Endothelial cell (in vitro differentiated cells): ENCODE measurements around the gene PDK2. TPM values are rescaled to one million over a fixed set of nuclear protein-coding genes. Genes with fewer than 3 reads are reported as not detected.
A peak's percentile ranks its signal among the peaks of the same experiment; 100 is the strongest.

Source experiments
- DNase-seq: peaks from one replicate; pipeline ENCODE4 v3.0.0; 2021; ENCODE audit warnings: low spot score
- H3K27ac Mint-ChIP-seq: one replicate; pipeline ENCODE4 v1.8.0; 2021; ENCODE audit warnings: mixed read lengths, inconsistent platforms; ENCODE audit not compliant: unreplicated experiment
- H3K27me3 Mint-ChIP-seq: one replicate; pipeline ENCODE4 v1.8.0; 2021; ENCODE audit warnings: mild to moderate bottlenecking, moderate library complexity, mixed read lengths, inconsistent platforms; ENCODE audit not compliant: unreplicated experiment
- H3K36me3 Mint-ChIP-seq: one replicate; pipeline ENCODE4 v1.8.0; 2021; ENCODE audit warnings: mild to moderate bottlenecking, low read depth, mixed read lengths, inconsistent platforms; ENCODE audit not compliant: unreplicated experiment
- H3K4me1 Mint-ChIP-seq: one replicate; pipeline ENCODE4 v1.8.0; 2021; ENCODE audit warnings: mild to moderate bottlenecking, mixed read lengths, inconsistent platforms; ENCODE audit not compliant: unreplicated experiment
- H3K4me3 Mint-ChIP-seq: one replicate; pipeline ENCODE4 v1.8.0; 2021; ENCODE audit warnings: mild to moderate bottlenecking, mixed read lengths, inconsistent platforms; ENCODE audit not compliant: unreplicated experiment
- H3K9me3 Mint-ChIP-seq: one replicate; pipeline ENCODE4 v1.8.0; 2021; ENCODE audit warnings: mixed read lengths, inconsistent platforms; ENCODE audit not compliant: unreplicated experiment
- total RNA-seq: library from RNA; stranded (reverse); fragmentation: NEBNext Ultra II Directional; extraction: Animal tissue kit (Norgen Biotek cat#: 25700); gene quantifications from one replicate; pipeline ENCODE4 v1.2.1, GENCODE V29; 2021; ENCODE audit not compliant: unreplicated experiment
- TF ChIP-seq, protein P1 (sequence below): fragments of 200-600 bp; sonication (generic); IDR thresholded peaks from one replicate; pipeline ENCODE4 v1.5.0; 2021; ENCODE audit warnings: antibody characterized with exemption; ENCODE audit not compliant: unreplicated experiment

The PDK2 gene
- total RNA-seq, 1 donor from 2014 or later: 37.1 TPM

DNA sequence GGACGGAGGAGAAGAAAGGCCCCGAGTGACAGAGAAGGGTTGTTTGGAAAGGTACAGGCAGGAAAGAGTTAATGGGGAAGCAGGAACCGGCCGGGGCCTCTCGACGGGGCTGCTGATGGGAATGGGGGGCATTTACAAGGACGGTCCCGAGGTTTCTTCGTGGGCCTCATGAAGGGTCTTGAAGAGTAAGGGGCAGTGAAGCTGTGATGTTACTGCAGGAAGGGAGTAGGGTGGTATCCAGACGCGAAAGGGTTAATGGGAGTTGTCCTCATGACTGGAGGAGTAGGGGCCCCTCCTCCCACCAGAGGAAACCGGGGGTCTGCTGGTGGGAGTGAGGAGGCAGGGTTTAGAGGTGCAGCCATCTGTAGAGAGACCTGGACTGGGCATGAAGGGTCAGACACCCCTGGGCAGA lies 481 bp downstream of the PDK2 start:
- DNase-seq: no peak
- H3K9me3 Mint-ChIP-seq: no peaks in the 10 kb centered on the region
- H3K27me3 Mint-ChIP-seq: peaks cover 16% of the 10 kb centered on the region
- TF ChIP-seq, protein P1, sequence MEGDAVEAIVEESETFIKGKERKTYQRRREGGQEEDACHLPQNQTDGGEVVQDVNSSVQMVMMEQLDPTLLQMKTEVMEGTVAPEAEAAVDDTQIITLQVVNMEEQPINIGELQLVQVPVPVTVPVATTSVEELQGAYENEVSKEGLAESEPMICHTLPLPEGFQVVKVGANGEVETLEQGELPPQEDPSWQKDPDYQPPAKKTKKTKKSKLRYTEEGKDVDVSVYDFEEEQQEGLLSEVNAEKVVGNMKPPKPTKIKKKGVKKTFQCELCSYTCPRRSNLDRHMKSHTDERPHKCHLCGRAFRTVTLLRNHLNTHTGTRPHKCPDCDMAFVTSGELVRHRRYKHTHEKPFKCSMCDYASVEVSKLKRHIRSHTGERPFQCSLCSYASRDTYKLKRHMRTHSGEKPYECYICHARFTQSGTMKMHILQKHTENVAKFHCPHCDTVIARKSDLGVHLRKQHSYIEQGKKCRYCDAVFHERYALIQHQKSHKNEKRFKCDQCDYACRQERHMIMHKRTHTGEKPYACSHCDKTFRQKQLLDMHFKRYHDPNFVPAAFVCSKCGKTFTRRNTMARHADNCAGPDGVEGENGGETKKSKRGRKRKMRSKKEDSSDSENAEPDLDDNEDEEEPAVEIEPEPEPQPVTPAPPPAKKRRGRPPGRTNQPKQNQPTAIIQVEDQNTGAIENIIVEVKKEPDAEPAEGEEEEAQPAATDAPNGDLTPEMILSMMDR: no peak
- H3K4me3 Mint-ChIP-seq: peak overlapping the region; percentile 98
- peaks cover 21% of the 10 kb centered on the region for H3K36me3 Mint-ChIP-seq
- H3K4me1 Mint-ChIP-seq: peaks cover 12% of the 10 kb centered on the region
- no peak overlapping the region for H3K27ac Mint-ChIP-seq

DNA sequence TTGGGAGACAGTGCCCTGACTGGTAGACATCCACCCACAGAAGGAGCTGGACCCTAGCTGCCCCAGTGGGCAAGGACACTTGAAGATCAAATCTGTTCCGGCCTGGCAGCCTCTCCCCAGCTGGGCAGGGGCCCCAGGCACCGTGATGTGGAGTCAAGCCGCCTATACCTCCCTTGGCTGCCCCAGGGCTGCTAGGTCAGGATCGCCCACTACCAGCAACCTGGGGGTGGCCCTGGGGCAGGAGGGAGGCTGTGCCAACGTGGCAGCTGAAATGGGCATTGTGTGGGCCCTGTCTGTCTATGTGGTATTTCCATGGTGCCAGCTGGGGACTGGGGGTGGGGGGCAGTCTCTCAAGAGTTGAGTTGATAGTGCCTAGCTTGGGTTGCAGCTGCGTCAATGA lies 941 bp downstream of the PDK2 start:
- peak overlapping the region; percentile 98 for H3K4me3 Mint-ChIP-seq
- H3K9me3 Mint-ChIP-seq: no peaks in the 10 kb centered on the region
- no peak overlapping the region for H3K27ac Mint-ChIP-seq
- H3K27me3 Mint-ChIP-seq: peaks cover 16% of the 10 kb centered on the region
- DNase-seq: no peak
- peaks cover 22% of the 10 kb centered on the region for H3K36me3 Mint-ChIP-seq
- TF ChIP-seq, protein P1: no peak
- peaks cover 12% of the 10 kb centered on the region for H3K4me1 Mint-ChIP-seq

DNA sequence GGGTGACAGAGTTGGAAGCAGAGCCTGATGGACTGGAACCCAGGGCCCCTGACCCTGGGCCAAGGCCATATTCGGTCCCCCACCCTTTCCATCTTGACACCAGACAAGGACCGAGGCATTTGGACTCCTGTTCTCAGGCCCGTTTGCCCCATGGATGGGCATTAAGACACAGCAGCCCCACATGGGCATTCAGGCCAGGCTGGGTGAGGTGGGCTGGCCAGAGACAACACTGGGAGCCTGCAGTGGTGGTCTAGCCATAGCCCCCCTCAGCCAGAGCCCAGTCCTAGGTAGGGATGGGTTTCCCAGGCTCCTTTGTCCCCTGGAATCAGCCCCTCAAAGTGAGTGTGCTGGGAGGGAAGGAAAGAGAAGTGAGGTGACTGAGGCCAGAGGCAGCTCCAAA lies 1.6 kb downstream of the PDK2 start:
- Mint-ChIP-seq H3K4me3 (no peak overlapping the region), H3K4me1 (peaks cover 12% of the 10 kb centered on the region), H3K36me3 (peaks cover 22% of the 10 kb centered on the region), H3K9me3 (no peaks in the 10 kb centered on the region), H3K27me3 (peaks cover 16% of the 10 kb centered on the region), H3K27ac (no peak overlapping the region)
- TF ChIP-seq, protein P1: no peak
- DNase-seq: no peak

DNA sequence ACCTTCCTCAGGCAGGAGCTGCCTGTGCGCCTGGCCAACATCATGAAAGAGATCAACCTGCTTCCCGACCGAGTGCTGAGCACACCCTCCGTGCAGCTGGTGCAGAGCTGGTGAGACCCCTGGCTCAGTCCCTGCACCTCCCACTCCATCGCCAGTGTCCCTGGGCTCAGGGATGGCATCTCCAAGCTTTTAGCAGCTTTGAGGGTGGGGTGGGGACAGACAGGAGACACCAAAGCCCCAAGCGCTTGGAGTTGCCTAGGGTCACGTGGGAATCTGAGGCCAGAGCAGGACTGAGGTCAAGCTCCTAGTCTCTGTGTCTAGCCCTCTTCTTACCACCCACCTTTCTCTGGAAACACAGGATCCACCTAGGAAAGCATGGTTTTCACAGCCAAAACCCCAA lies 2.3 kb downstream of the PDK2 start:
- H3K36me3 Mint-ChIP-seq: peaks cover 22% of the 10 kb centered on the region

DNA sequence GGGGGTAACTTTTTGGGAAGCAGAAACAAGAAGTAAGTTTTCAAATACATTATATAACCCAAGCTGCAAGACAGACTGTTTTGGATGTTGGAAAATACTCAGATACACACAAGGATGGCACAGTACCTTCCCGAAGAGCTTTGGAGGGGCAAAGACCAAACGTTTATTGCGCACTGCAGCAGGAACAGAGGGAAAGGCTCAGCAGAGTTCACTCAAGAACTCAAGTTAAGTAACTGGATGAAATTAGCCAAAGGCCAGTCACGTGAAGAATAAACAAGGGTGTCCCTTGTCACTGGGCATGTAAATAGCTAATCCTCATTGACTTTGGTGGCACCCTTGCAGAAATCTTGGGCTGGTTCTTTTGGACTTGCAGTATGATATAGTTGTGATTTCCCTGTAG lies 2.8 kb downstream of the PDK2 start:
- Mint-ChIP-seq H3K9me3 (no peaks in the 10 kb centered on the region), H3K27me3 (peaks cover 16% of the 10 kb centered on the region), H3K27ac (no peak overlapping the region), H3K36me3 (peaks cover 22% of the 10 kb centered on the region), H3K4me1 (peaks cover 12% of the 10 kb centered on the region), H3K4me3 (no peak overlapping the region)
- DNase-seq: no peak
- TF ChIP-seq, protein P1: no peak

More for the DNA sequence above, 2.3 kb downstream of the PDK2 start:
- peaks cover 12% of the 10 kb centered on the region for H3K4me1 Mint-ChIP-seq
- H3K27ac Mint-ChIP-seq: no peak overlapping the region
- H3K4me3 Mint-ChIP-seq: peak overlapping the region; percentile 37
- no peaks in the 10 kb centered on the region for H3K9me3 Mint-ChIP-seq
- TF ChIP-seq, protein P1: no peak
- peaks cover 15% of the 10 kb centered on the region for H3K27me3 Mint-ChIP-seq
- DNase-seq: no peak
